Measurements from ENCODE around the gene LEKR1.

DNA sequence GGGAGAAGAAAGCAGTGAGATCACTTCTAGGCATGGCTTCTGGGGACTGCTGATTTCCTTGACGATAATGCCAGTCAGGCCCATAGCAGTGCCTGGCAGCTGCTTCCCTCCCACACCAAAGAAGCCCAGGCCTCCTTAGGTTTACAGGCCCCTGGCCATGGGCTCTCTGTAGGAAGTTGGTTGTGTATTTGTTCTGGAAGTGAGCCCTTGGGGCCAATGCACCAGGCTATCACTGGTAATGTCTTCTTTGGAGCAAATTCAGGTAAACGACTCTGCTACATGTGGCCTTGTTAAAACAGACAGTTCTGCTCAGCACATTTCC lies 244.5 kb downstream of the LEKR1 start:
- TF ChIP-seq, protein P1, sequence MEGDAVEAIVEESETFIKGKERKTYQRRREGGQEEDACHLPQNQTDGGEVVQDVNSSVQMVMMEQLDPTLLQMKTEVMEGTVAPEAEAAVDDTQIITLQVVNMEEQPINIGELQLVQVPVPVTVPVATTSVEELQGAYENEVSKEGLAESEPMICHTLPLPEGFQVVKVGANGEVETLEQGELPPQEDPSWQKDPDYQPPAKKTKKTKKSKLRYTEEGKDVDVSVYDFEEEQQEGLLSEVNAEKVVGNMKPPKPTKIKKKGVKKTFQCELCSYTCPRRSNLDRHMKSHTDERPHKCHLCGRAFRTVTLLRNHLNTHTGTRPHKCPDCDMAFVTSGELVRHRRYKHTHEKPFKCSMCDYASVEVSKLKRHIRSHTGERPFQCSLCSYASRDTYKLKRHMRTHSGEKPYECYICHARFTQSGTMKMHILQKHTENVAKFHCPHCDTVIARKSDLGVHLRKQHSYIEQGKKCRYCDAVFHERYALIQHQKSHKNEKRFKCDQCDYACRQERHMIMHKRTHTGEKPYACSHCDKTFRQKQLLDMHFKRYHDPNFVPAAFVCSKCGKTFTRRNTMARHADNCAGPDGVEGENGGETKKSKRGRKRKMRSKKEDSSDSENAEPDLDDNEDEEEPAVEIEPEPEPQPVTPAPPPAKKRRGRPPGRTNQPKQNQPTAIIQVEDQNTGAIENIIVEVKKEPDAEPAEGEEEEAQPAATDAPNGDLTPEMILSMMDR (IDR thresholded peaks at IDR 0.05; ENCODE audit: low read length) = no peak
- TF ChIP-seq EZH2phosphoT487 (IDR thresholded peaks at IDR 0.05; ENCODE audit: low read length) (no peak), EZH2 (optimal IDR thresholded peaks at IDR 0.05; ENCODE audit: low read depth, low read length) (no peak)
